HepG2 (cell line): ENCODE data around the gene PPM1E. TPM values are rescaled to one million over a fixed set of nuclear protein-coding genes. Genes with fewer than 3 reads are reported as not detected.

Experiments
- AFF4 ChIP-seq: sonication (generic); formaldehyde crosslinking; IDR thresholded peaks from 2 replicates; pipeline ENCODE4 v1.4.0; 2020; ENCODE audit warnings: missing genetic modification reagents
- BRCA1 ChIP-seq: sonication (generic); formaldehyde crosslinking; IDR thresholded peaks from 2 replicates; pipeline ENCODE4 v1.4.0; 2020; ENCODE audit warnings: missing genetic modification reagents
- CEBPB ChIP-seq: IDR thresholded peaks from 2 replicates; pipeline ENCODE4 v1.6.1; 2011; ENCODE audit warnings: low read depth, low read length, improper control_type of control experiment, borderline replicate concordance
- DMTF1 ChIP-seq: sonication (generic); formaldehyde crosslinking; IDR thresholded peaks from 2 replicates; pipeline ENCODE4 v1.4.0; 2020; ENCODE audit warnings: mild to moderate bottlenecking, missing genetic modification reagents
- DNMT1 ChIP-seq: sonication (generic); formaldehyde crosslinking; IDR thresholded peaks from 2 replicates; pipeline ENCODE4 v1.5.1; 2020; ENCODE audit warnings: mild to moderate bottlenecking, missing genetic modification reagents
- EEA1 ChIP-seq: sonication (generic); formaldehyde crosslinking; IDR thresholded peaks from 2 replicates; pipeline ENCODE4 v1.5.1; 2020; ENCODE audit warnings: mild to moderate bottlenecking, missing genetic modification reagents, borderline replicate concordance
- ETV6 ChIP-seq: sonication (generic); formaldehyde crosslinking; conservative IDR thresholded peaks from 2 replicates; pipeline ENCODE4 v1.4.0; 2020; ENCODE audit warnings: missing genetic modification reagents
- FOSL2 ChIP-seq: sonication (generic); formaldehyde crosslinking; IDR thresholded peaks from 2 replicates; pipeline ENCODE4 v1.4.0; 2020; ENCODE audit warnings: missing genetic modification reagents
- FOXM1 ChIP-seq: sonication (generic); formaldehyde crosslinking; IDR thresholded peaks from 2 replicates; pipeline ENCODE4 v1.5.0; 2020; ENCODE audit warnings: missing genetic modification reagents
- GATA4 ChIP-seq: sonication (generic); IDR thresholded peaks from 2 replicates; pipeline ENCODE4 v1.6.1; 2016; ENCODE audit warnings: antibody characterized with exemption, low read depth, borderline replicate concordance
- HOXD1 ChIP-seq: sonication (generic); formaldehyde crosslinking; IDR thresholded peaks from 2 replicates; pipeline ENCODE4 v1.5.0; 2020; ENCODE audit warnings: missing genetic modification reagents
- NFE2L1 ChIP-seq: sonication (generic); formaldehyde crosslinking; IDR thresholded peaks from 2 replicates; pipeline ENCODE4 v1.4.0; 2020; ENCODE audit warnings: missing genetic modification reagents, mild to moderate bottlenecking, borderline replicate concordance
- PHF8 ChIP-seq: sonication (generic); formaldehyde crosslinking; IDR thresholded peaks from 2 replicates; pipeline ENCODE4 v1.5.0; 2020; ENCODE audit warnings: missing genetic modification reagents
- SOX13 ChIP-seq, 3 experiments: fragments of 450-650 bp in 1 of 3; sonication (generic) in 1 of 3; formaldehyde crosslinking in 1 of 3; IDR thresholded peaks in 2 of 3; conservative IDR thresholded peaks in 1 of 3; 2 replicates each; pipeline versions ENCODE4 v1.5.0 to v1.6.1; 2016 to 2020; ENCODE audit warnings: antibody characterized with exemption in 1 of 3, mild to moderate bottlenecking in 1 of 3, missing compliant biosample characterization in 1 of 3, missing genetic modification reagents in 1 of 3, moderate library complexity in 1 of 3
- SUZ12 ChIP-seq: fragments of 150-350 bp; IDR thresholded peaks from 2 replicates; pipeline ENCODE4 v1.6.1; 2014; ENCODE audit warnings: low read depth, low read length
- TOE1 ChIP-seq: sonication (generic); formaldehyde crosslinking; IDR thresholded peaks from 2 replicates; pipeline ENCODE4 v1.4.0; 2020; ENCODE audit warnings: mild to moderate bottlenecking, missing genetic modification reagents
- ZNF263 ChIP-seq: sonication (generic); formaldehyde crosslinking; IDR thresholded peaks from 2 replicates; pipeline ENCODE4 v1.4.0; 2020; ENCODE audit warnings: missing genetic modification reagents
- ZNF383 ChIP-seq: sonication (generic); formaldehyde crosslinking; IDR thresholded peaks from 2 replicates; pipeline ENCODE4 v1.4.0; 2020; ENCODE audit warnings: missing genetic modification reagents, mild to moderate bottlenecking, borderline replicate concordance
- ZNF547 ChIP-seq: sonication (generic); formaldehyde crosslinking; IDR thresholded peaks from 2 replicates; pipeline ENCODE4 v1.5.1; 2020; ENCODE audit warnings: mild to moderate bottlenecking, missing genetic modification reagents
- ZNF549 ChIP-seq: sonication (generic); formaldehyde crosslinking; IDR thresholded peaks from 2 replicates; pipeline ENCODE4 v1.5.0; 2020; ENCODE audit warnings: missing genetic modification reagents
- ZNF691 ChIP-seq: sonication (generic); formaldehyde crosslinking; IDR thresholded peaks from 2 replicates; pipeline ENCODE4 v1.4.0; 2020; ENCODE audit warnings: missing genetic modification reagents, low read depth, mild to moderate bottlenecking, borderline replicate concordance
- ZUFSP ChIP-seq: sonication (generic); formaldehyde crosslinking; IDR thresholded peaks from 2 replicates; pipeline ENCODE4 v1.9.0; 2021; ENCODE audit warnings: missing genetic modification reagents, mild to moderate bottlenecking, borderline replicate concordance
- polyA plus RNA-seq, 8 experiments: library from polyadenylated mRNA; depleted of rRNA in 3 of 8; stranded (reverse) in 7 of 8; unstranded in 1 of 8; fragments of >200 nt; fragmentation: Illumina TruSeq in 4 of 8; extraction: Trizol in 4 of 8; gene quantifications; 2 replicates each; pipeline versions ENCODE4 v1.2.1 to v1.2.3, GENCODE V29; 2011 to 2016; ENCODE audit warnings: low read depth in 4 of 8, missing spikeins in 1 of 8, mixed read lengths in 1 of 8; ENCODE audit not compliant: insufficient read depth in 1 of 8
- total RNA-seq, 5 experiments: library from RNA; depleted of rRNA; stranded (reverse); fragments of >200 nt; fragmentation: Illumina TruSeq; extraction: Trizol; gene quantifications; 2 replicates each; pipeline ENCODE4 v1.2.3, GENCODE V29; 2016; ENCODE audit warnings: low read depth in 1 of 5

Gene PPM1E
- total and polyA plus RNA-seq, 2 of the 13 experiments (the other 11 are each of a cell fraction or from before 2014, with no cell fraction given), result 0.15 TPM; not detected in 1

- TF ChIP-seq ZNF263 (no peak), NFE2L1 (CRISPR knock-in tag) (no peak), CEBPB (no peak), SOX13 (IDR thresholded peaks at IDR 0.05) (peak; percentile 81; the same call in 1 of the 2 replicates), SOX13 (CRISPR knock-in tag; conservative IDR thresholded peaks at IDR 0.05 in 1 of 2, IDR thresholded peaks at IDR 0.05 in 1 of 2) (peak in 1 of 2 experiments; percentile 98; a peak in 2 of 4 replicates), FOXM1 (CRISPR knock-in tag) (no peak), ZUFSP (no peak), ZNF549 (CRISPR knock-in tag) (no peak), ETV6 (CRISPR knock-in tag) (no peak), GATA4 (peak; percentile 55; the same call in 1 of the 2 replicates), DMTF1 (CRISPR knock-in tag) (no peak), AFF4 (no peak), SUZ12 (no peak), FOSL2 (CRISPR knock-in tag) (no peak), DNMT1 (no peak), PHF8 (no peak), ZNF691 (CRISPR knock-in tag) (no peak), HOXD1 (CRISPR knock-in tag) (no peak), BRCA1 (CRISPR knock-in tag) (no peak), ZNF383 (CRISPR knock-in tag) (no peak), TOE1 (CRISPR knock-in tag) (no peak), EEA1 (no peak), ZNF547 (CRISPR knock-in tag) (no peak)
Measured at GRCh38 chr17:58829172-58829637, 73.6 kb downstream of the PPM1E start (continued).
